Measurements from ENCODE around the gene CDHR2.

CDHR2 gene, protein sequence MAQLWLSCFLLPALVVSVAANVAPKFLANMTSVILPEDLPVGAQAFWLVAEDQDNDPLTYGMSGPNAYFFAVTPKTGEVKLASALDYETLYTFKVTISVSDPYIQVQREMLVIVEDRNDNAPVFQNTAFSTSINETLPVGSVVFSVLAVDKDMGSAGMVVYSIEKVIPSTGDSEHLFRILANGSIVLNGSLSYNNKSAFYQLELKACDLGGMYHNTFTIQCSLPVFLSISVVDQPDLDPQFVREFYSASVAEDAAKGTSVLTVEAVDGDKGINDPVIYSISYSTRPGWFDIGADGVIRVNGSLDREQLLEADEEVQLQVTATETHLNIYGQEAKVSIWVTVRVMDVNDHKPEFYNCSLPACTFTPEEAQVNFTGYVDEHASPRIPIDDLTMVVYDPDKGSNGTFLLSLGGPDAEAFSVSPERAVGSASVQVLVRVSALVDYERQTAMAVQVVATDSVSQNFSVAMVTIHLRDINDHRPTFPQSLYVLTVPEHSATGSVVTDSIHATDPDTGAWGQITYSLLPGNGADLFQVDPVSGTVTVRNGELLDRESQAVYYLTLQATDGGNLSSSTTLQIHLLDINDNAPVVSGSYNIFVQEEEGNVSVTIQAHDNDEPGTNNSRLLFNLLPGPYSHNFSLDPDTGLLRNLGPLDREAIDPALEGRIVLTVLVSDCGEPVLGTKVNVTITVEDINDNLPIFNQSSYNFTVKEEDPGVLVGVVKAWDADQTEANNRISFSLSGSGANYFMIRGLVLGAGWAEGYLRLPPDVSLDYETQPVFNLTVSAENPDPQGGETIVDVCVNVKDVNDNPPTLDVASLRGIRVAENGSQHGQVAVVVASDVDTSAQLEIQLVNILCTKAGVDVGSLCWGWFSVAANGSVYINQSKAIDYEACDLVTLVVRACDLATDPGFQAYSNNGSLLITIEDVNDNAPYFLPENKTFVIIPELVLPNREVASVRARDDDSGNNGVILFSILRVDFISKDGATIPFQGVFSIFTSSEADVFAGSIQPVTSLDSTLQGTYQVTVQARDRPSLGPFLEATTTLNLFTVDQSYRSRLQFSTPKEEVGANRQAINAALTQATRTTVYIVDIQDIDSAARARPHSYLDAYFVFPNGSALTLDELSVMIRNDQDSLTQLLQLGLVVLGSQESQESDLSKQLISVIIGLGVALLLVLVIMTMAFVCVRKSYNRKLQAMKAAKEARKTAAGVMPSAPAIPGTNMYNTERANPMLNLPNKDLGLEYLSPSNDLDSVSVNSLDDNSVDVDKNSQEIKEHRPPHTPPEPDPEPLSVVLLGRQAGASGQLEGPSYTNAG (N-terminal part only)

DNA sequence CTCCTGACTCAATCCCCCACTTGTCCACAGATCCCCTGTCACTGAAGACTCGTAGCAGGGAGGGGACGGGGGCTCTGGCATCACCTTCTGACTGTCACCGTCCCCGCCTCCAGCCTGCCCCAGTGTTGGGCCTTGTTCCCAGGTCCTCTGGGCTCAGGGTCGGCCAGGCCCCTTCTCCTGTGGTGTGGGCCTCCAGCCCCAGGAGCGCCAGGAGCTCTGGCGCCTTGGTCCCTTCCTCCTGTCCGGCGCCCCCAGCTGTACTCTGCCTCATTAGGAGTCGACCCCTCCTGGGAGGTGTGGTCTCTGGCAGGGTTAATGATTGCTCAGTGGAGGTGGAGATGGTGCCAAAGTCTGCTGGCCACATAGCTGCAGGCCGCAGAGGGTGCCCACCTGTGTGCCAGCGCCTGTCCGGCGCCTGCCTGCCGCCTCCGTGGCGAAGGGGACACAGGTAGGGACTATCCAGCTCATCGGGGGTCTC is at the start of gene CDHR2:
TSS of gene CDHR2 (plus strand) at position 376 of the 478 bp plus-strand sequence. CDS start 16,011 bp downstream, outside the sequence.
- DNase-seq: no peak

DNA sequence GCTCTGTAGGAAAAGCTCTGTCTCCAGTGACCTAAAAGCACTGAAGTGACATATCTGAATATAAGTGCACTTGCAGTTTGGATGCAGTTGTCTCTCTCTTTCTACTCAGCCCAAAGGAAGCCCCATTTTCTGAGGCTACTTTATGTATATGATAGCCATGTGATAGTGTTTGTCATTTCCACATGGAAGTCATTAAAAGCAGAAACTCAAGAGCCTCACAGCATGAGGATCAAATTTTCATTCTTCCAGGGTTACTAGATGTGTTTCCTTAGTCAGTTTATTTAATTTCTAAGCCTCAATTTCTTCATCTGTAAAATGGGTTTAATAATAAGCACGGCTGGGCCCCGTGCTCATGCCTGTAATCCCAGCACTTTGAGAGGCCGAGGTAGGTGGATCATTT is 48.6 kb upstream of the CDHR2 start:
- no peak for DNase-seq

DNA sequence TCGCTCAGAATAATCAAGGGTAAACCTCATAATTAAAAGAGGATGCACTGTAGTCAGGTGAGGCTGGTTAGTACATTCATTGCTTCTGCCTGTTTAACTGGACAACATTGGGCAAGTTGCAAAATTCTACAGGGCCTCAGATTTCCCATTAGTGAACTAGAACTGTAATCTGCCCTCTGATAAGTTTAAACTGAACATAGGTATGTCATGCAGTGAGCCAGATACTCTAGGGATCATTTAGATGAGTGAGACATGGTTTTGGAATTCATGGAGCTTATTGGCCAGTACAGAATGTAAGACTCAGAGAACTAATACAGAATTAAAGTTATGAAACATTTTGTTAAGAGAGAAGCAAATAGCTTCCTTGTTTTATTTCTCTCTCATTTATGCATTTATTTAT is 47.8 kb upstream of the CDHR2 start:
- no peak for DNase-seq

DNA sequence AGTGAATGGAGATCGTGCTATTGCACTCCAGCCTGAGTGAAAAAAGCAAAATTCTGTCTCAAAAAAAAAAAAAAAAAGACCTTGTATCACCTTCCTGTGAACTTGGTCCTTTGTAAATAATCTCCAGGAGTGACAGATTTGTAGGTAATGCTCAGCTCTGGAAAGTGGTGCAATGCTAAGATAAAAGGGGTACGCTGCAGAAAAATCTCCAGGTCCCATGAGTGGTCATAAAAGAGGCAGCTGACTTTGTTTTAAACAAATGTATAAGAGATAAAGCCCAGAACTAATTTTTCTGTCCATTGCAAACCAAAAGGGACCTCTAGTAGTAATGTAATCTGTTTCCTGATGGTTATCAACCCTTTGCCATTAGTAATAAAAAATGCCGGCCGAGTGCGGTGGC is 45.6 kb upstream of the CDHR2 start:
- no peak for DNase-seq

DNA sequence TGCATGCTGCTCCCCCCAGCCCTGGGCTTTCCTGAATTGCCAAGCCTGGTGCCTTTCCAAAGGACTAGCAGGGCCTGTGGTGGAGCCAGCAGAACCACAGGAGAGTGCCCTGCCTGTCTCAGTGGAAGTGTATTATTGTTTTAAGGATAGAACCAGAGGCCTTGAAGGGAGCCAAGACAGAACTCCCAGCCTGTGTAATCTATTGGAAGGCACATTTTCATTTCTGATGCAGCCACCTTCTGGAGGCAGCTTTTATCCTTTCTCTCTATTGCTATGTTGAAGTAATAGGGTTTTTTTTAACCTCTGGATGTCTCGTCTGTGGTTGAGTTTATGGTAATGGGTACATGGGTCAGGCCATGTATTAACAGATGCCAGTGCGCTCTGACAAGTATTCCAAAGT is 41.2 kb upstream of the CDHR2 start:
- no peak for DNase-seq

DNA sequence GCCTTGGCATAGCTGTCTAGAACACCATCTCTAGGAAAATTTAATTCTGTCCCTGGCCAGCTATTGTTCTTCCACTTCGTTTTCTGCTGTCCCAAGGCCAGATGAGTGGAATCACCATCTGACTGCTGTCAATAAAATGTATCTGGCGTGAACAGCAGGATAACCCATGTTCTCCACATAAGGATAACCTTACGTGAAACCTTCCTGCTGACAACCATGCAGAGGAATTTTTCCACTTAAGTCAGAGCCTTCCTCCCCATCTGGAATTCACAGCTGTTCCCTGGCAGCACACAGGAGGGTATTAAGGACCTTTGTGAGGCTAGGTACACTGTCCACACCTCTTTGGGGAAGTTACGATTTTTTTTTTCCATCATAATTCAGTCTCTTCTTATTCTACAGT is 40.5 kb upstream of the CDHR2 start:
- no peak for DNase-seq

DNA sequence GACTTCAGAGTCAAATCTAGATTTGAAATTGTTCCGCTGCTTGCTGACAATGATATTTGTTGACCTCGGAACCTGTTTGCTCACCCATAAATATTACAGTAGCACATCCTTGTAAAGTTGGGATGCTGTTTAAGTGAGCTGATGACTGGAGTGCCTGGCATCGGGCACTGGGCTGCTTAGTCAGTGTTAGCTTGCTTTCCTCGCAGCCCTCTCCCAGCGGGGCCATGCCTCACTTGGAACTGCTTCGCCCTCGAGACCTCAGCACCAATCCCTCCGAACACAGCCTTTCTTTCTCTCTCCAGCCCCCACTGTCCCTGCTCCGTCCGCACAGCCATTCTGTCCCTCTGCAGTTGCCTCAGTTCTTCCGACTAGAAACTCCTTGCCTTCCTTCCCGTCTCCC is 35.4 kb upstream of the CDHR2 start:
- no peak for DNase-seq

DNA sequence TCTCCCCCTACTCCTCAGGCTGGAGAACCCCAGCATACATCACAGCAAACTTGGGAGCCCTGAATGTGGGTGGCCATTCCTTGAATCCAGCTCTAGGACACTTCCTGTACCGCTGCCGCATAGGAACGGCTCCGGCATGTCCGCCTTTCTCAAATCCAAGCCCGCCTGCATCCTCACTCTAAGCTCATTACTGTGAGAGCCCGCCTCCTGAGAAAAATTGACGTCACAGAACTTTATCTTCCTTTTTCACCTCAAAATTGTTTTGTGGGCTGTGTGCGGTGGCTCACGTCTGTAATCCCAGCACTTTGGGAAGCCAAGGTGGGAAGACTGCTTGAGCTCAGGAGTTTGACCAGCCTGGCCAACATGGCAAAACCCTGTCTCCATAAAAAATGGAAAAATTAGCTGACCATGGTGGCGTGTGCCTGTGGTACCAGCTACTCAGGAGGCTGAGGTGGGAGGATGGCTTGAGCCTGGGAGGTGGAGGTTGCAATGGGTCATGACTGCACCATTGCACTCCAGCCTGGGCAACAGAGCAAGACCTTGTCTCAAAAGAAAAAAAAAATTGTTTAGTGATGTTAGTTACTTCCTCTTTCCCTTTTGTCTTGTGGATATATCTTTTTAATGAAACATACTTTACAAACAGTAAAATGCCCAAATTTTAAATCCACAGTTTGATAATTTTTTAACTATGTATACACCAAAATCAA is 34.7 kb upstream of the CDHR2 start:
- no peak for DNase-seq

DNA sequence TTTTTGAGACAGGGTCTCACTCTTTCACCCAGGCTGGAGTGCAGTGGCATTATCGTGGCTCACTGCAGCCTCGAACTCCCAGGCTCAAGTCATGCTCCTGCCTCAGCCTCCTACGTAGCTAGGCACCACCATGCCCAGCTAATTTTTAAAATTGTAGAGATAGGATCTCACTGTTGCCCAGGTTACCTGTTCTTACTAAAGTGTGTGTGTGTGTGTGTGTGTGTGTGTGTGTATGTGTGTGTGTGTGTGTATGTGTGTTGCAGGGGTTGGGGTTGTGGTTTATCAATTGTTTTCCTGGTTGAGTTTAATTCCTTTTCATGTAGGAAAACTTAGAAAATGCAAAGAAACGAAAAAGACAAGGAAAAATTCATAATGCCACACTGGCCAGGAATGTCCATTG is 33.7 kb upstream of the CDHR2 start:
- no peak for DNase-seq

DNA sequence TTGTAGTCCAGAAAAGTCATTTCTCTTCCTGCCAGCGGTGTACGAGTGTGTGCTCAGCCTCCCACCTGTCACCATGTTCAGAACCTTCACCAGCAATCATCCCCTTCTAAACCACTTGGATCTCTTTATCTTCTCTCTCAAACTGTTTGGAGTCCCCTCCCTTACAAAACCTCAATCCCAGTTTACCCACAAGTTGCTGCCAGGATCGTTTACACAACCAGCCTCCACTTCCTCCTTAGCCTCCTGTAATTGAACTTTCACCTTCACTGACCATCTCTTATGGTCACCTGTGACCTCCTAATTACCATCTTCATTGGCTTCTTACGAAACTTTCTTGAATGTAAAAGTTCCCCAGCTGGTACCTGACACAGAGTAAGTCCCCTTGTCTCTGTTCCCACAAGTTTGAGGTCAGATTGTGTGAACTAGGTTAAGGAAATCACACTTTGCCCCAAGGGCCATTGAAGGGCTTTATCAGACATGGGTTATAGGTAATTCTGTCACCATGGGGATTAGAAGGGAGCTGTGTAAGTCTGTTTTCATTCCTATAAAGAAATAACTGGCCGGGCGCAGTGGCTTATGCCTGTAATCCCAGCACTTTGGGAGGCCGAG is 32.0 kb upstream of the CDHR2 start:
- DNase-seq: no peak

DNA sequence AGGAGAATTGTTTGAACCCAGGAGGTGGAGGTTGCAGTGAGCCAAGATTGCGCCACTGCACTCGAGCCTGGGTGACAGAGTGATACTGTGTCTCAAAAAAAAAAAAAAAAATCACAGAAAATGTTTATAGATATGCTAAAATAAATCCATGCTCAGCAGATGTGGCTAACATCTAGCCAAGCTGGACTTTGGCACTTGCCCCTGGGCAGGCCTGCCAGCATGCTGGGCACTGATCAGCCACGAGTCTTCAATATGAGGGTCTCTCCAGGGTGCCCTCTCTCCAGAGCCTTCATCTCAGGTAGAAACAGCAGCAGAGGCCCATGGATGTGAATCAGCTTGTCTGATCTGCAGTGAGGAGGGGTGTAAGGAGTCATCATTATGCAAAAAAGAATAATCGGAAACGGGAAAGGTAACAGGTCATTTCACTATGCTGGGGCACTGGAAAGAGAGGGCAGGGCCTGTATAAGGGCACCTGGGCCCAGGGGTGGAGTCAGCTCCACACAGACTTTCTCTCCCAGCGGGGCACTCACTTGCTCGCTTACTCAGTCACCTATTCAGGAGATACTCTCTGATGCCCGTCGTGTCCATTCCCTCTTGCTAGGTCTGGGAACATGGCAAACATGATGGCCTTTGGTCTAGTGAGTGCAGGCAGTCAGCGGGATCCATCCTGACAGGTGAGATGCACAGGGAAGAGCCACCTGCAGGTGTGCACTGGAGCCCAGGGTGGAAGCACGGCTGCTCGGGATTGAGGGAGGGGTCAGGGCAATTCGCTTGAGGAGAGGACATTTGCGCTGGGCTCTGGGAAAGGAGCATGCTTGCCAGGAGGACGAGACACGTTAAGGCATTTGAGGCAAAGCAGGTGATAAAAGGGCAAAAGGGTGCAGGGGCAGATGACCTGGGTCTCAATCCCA is 29.1 kb upstream of the CDHR2 start:
- DNase-seq: no peak

DNA sequence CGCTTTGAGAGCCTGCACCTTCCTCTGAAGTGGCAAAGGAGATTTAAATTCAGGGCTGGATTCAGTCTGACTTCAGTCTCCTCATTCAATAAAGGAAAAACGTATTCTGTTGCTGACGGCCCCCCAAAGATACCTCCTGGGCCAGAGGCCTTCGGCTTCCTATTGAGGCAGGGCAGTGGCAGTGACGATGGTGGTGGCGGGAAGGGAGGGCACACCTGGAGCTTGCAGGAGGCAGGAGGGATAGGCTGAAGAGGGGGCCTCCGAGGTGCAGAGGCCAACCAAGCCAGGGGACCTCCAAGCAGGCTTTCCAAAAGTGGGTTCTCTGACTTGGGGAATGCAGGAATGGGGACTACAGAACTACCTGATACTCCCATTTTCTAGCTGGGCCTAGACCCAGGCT is 27.9 kb upstream of the CDHR2 start:
- DNase-seq: no peak

DNA sequence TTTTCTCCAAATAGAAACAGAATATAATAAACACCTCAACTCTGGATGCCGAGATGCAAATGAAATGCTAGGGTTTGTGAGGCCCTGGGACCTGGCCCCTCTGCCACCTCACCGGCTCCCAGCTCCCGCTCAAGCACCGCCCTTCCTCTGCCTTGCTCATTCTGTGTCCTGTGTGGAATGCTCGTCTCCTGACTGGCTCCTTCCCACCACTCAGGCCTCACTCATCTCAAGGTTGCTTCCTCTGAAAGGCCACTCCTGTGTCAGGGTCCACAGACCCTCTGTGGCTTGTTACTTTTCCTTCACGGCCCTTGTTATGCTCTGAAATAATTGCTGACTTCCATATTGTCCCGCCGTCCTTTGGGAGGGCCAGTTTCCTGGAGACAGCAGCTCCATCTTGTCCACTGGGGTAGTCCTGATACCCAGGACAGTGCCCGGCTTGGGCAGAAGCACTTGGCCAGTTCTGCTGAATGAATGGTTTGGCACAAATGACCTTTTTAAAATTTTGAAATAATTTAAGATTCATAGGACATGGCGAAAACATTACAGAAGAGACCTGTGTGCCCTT is 27.4 kb upstream of the CDHR2 start:
- no peak for DNase-seq

DNA sequence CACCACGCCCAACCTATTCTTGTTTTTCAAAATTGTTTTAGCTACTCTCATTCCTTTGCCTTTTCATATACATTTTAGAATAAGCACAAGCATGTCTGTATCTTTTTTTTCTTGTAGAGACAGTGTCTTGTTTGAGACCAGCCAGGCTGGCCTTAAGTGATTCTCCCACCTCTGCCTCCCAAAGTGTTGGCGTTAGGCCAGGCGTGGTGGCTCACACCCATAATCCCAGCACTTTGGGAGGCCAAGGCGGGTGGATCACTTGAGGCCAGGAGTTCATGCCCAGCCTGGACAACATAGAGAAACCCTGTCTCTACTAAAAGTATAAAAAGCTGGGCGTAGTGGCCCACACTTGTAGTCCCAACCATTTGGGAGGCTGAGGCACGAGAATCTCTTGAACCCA is 25.0 kb upstream of the CDHR2 start:
- DNase-seq: no peak

DNA sequence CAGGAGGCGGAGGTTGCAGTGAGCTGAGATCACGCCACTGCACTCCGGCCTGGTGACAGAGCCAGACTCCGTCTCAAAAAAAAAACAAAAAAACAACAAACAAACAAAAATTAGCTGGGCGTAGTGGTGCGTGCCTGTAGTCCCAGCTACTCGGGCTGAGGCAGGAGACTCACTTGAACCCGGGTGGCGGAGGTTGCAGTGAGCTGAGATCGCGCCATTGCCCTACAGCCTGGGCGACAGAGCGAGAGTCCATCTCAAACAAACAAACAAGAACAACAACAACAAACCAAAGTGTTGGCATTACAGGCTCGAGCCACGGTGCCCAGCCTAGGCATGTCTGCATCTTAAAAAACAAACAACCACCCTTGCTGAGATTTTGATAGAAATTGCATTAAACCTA is 24.2 kb upstream of the CDHR2 start:
- DNase-seq: no peak

DNA sequence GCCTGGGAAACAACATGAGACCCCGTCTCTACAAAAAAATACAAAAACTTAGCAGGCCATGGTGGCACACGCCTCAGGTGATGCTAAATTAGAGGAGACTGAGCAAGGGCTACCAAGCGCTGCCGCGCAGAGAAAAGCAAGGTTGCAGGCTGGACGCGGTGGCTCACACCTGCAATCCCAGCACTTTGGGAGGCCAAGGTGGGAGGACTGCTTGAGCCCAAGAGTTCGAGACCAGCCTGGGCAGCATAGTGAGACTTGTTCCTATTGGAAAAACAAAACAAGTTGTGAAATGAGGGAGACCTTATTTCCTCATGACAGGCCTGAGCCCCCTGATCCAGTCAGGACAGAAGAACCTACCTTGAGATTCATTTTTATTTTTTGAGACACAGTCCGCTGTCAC is 23.5 kb upstream of the CDHR2 start:
- no peak for DNase-seq

DNA sequence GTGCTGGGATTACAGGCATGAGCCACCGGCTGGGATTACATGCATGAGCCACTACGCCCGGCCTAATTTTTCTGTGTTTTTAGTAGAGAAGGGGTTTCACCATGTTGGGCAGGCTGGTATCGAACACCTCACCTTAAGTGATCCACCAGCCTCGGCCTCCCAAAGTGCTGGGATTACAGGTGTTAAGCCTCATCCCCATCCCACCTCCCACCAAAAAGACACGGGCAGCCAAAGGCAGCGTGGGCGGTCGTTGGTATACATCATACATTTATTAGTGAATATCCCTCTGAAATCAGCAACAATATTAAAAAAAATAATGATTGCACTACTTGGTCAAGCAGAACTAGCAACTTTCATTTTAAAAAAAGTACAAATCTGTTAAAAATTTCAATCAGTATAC is 22.7 kb upstream of the CDHR2 start:
- DNase-seq: no peak

DNA sequence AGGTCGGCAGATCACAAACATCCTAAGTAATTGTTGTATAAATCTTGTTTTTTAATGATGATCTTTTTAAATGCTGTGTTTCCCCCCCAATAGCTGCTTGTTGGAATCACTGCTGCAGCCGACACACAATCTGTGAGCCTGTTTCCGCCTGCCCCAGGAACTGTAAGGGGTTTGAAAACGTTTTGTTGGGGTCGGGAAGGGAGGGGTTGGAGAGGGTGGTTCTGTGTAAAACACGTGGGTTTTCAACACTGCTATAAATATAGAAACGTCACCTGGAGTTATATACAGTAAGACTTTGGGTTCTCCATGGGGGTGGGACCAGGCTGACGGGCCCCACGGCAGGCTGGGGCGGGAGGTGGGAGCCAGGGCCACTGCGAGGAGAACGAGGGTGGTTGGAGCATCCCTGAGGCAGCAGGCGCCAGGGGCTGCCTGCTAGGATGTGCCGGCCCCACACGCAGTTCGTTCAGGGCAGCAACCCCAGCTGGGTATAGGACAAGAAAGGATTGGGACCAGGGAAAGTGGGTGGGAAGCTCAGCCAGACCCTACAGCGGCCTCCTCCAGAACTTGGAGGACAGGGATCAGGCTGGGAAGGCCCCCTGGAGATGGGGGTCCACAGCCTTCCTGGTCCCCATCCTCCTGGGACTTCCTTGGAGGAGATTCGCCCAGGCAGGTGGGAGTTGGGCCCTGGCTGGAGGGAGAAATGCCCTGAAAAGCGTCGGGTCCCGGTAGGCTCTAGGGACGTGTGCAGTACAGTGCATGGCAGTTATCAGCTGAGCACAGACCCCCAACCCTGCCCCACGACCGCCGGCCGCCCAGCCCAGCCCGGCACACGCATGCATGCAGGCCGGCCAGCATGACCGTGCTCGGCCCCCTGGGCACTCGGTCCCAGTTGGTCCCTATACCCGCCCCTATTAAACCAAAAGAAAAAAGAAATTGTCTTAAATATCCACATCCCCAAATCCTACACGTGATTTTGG is 21.6 kb upstream of the CDHR2 start:
- DNase-seq: no peak

DNA sequence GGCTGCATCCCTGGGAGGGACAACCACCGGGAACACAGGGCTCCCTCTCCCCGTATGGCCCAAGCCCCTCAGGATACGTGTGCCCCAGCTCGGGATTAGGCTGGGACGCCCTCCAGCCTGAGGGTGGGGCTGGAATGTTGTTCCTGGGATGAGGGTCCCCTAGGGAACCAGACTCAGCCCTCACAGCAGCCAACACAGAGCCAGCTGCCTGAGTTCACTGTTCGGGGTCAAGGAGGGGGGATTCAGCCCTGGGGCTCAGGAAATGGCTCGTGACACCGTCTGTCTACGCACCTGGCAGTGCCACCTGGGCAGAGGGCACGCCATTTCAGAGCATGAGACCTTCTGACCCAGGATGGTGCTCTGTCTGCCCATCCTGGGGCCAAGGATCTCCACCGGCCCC is 20.8 kb upstream of the CDHR2 start:
- DNase-seq: no peak
